ENCODE results near the gene PNLDC1. TPM values are rescaled to one million over a fixed set of nuclear protein-coding genes. Genes with fewer than 3 reads are reported as not detected.

The PNLDC1 gene
- total RNA-seq, 3 donors from 2014 or later (not counting 1 experiment from before 2014, with no cell fraction given): 0.19 TPM; not detected in 2

DNA sequence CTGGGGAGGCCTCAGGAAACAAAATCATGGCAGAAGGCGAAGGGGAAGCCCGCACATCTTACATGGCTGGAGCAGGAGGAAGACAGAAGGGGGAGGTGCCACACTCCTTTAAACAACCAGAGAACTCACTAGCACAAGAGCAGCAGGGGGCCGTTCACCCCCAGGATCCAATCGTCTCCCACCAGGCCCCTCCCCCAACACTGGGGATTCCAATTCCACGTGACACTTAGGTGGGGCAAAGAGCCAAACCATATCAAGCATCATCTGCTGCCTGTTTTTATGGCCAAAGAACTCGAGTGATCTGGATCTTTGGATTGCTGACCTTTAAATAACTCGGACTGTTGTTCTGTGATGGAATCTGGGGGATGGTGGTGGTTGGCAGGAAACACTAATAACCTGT, 28.0 kb downstream of the PNLDC1 start:
- H3K4me3 Mint-ChIP-seq: no peak overlapping the region
- no peak for DNase-seq
- H3K4me1 ChIP-seq (ENCODE audit: control insufficient read depth, insufficient read depth, low read length): peaks cover 10% of the 10 kb centered on the region
- intact Hi-C loops (cut with micrococcal nuclease): no loop called here
- peaks cover 5 to 6% of the 10 kb centered on the region in 2 donors for H3K4me1 Mint-ChIP-seq
- H3K9me3 ChIP-seq (ENCODE audit: control insufficient read depth, insufficient read depth, low read length): no peaks in the 10 kb centered on the region
- ATAC-seq: no peak
- no peak for TF ChIP-seq CTCF (IDR thresholded peaks at IDR 0.05)
- H3K4me3 ChIP-seq (ENCODE audit: low read length): no peak overlapping the region
- WGBS (ENCODE audit: insufficient coverage): 78% methylated on average over 5 of the region's 7 CpGs
- no peaks in the 10 kb centered on the region for H3K36me3 ChIP-seq (ENCODE audit: control insufficient read depth, insufficient read depth, low read length)
- no peak overlapping the region for H3K27ac ChIP-seq (ENCODE audit: low read length)
- no peaks in the 10 kb centered on the region for H3K36me3 Mint-ChIP-seq
- H3K27me3 ChIP-seq (ENCODE audit: control insufficient read depth, insufficient read depth, low read length): no peaks in the 10 kb centered on the region
- H3K27me3 Mint-ChIP-seq (ENCODE audit: low read depth in 2 of 2): peaks cover 0 to 3% of the 10 kb centered on the region in 2 donors
- no peak overlapping the region for H3K27ac Mint-ChIP-seq
- H3K9me3 Mint-ChIP-seq: no peaks in the 10 kb centered on the region

DNA sequence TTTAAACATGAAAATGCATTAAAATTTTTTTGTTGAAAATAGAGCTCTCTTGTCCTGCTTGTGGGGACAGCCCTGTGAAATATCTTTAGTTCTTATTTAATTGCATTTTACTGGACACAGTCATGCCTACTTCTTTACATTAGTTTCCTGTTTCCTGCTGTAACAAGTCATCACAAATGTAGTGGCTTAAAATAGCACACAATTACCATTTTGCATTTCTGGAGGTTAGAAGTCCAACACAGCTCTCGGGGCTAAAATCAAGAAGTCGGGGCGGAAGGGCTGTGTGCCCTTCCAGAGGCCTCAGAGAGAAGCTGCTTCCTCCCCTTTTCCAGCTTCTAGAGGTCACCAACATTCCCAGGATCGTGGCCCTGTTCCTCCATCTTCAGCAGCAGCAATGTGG, 29.4 kb downstream of the PNLDC1 start:
- Mint-ChIP-seq H3K27me3 (ENCODE audit: low read depth in 2 of 2) (peaks cover 0 to 3% of the 10 kb centered on the region in 2 donors), H3K27ac (no peak overlapping the region), H3K4me1 (peaks cover 5 to 6% of the 10 kb centered on the region in 2 donors), H3K36me3 (no peaks in the 10 kb centered on the region), H3K4me3 (no peak overlapping the region), H3K9me3 (no peaks in the 10 kb centered on the region)
- H3K4me1 ChIP-seq (ENCODE audit: control insufficient read depth, insufficient read depth, low read length): peaks cover 10% of the 10 kb centered on the region
- H3K27ac ChIP-seq (ENCODE audit: low read length): no peak overlapping the region
- WGBS (ENCODE audit: insufficient coverage): 21% methylated on average over 4 of the region's 4 CpGs
- no peaks in the 10 kb centered on the region for H3K9me3 ChIP-seq (ENCODE audit: control insufficient read depth, insufficient read depth, low read length)
- H3K4me3 ChIP-seq (ENCODE audit: low read length): no peak overlapping the region
- intact Hi-C loops (cut with micrococcal nuclease): no loop called here
- DNase-seq: no peak
- ATAC-seq: no peak
- TF ChIP-seq CTCF (IDR thresholded peaks at IDR 0.05): no peak
- no peaks in the 10 kb centered on the region for H3K27me3 ChIP-seq (ENCODE audit: control insufficient read depth, insufficient read depth, low read length)
- H3K36me3 ChIP-seq (ENCODE audit: control insufficient read depth, insufficient read depth, low read length): no peaks in the 10 kb centered on the region

- Mint-ChIP-seq H3K27me3 (ENCODE audit: low read depth in 2 of 2) (peaks cover 0 to 3% of the 10 kb centered on the region in 2 donors), H3K36me3 (no peaks in the 10 kb centered on the region), H3K9me3 (no peaks in the 10 kb centered on the region), H3K27ac (no peak overlapping the region), H3K4me1 (peaks cover 5 to 6% of the 10 kb centered on the region in 2 donors), H3K4me3 (no peak overlapping the region)
- H3K4me3 ChIP-seq (ENCODE audit: low read length): no peak overlapping the region
- no peaks in the 10 kb centered on the region for H3K27me3 ChIP-seq (ENCODE audit: control insufficient read depth, insufficient read depth, low read length)
- no peak for TF ChIP-seq CTCF (IDR thresholded peaks at IDR 0.05)
- intact Hi-C loops (cut with micrococcal nuclease): no loop called here
- DNase-seq: no peak
- no peak for ATAC-seq
- no peaks in the 10 kb centered on the region for H3K9me3 ChIP-seq (ENCODE audit: control insufficient read depth, insufficient read depth, low read length)
- H3K4me1 ChIP-seq (ENCODE audit: control insufficient read depth, insufficient read depth, low read length): peaks cover 10% of the 10 kb centered on the region
- no peaks in the 10 kb centered on the region for H3K36me3 ChIP-seq (ENCODE audit: control insufficient read depth, insufficient read depth, low read length)
- 72% methylated on average over 11 of the region's 11 CpGs for WGBS (ENCODE audit: insufficient coverage)
- H3K27ac ChIP-seq (ENCODE audit: low read length): no peak overlapping the region
Measured at GRCh38 chr6:159830501-159831372, 30.7 kb downstream of the PNLDC1 start.

- H3K36me3 Mint-ChIP-seq: no peaks in the 10 kb centered on the region
- DNase-seq (no peak), ATAC-seq (no peak)
- TF ChIP-seq CTCF (IDR thresholded peaks at IDR 0.05): no peak
- peaks cover 0 to 3% of the 10 kb centered on the region in 2 donors for H3K27me3 Mint-ChIP-seq (ENCODE audit: low read depth in 2 of 2)
- no peaks in the 10 kb centered on the region for H3K9me3 ChIP-seq (ENCODE audit: control insufficient read depth, insufficient read depth, low read length)
- H3K4me3 ChIP-seq (ENCODE audit: low read length): no peak overlapping the region
- intact Hi-C loops (cut with micrococcal nuclease): no loop called here
- H3K36me3 ChIP-seq (ENCODE audit: control insufficient read depth, insufficient read depth, low read length): no peaks in the 10 kb centered on the region
- 86% methylated on average over 4 of the region's 4 CpGs for WGBS (ENCODE audit: insufficient coverage)
- no peak overlapping the region for H3K27ac ChIP-seq (ENCODE audit: low read length)
- no peak overlapping the region for H3K27ac Mint-ChIP-seq
- peaks cover 5 to 6% of the 10 kb centered on the region in 2 donors for H3K4me1 Mint-ChIP-seq
- H3K4me3 Mint-ChIP-seq: no peak overlapping the region
- H3K9me3 Mint-ChIP-seq: no peaks in the 10 kb centered on the region
- H3K4me1 ChIP-seq (ENCODE audit: control insufficient read depth, insufficient read depth, low read length): peaks cover 10% of the 10 kb centered on the region
- no peaks in the 10 kb centered on the region for H3K27me3 ChIP-seq (ENCODE audit: control insufficient read depth, insufficient read depth, low read length)
Measured at GRCh38 chr6:159831373-159831679, 31.2 kb downstream of the PNLDC1 start.

Measured in natural killer cell (primary cell).